HG02623 (cell line): ENCODE data around the gene RNF217.
"Not testable (repeated sequence)": the region's sequence is repeated elsewhere in the genome, so short reads cannot be mapped to it uniquely, and the experiment has no call there.

Experiments used
- ATAC-seq: cut with Tn5 transposase; IDR thresholded peaks from one replicate; pipeline ENCODE4 v1.9.1; 2021; ENCODE audit warnings: moderate library complexity; ENCODE audit not compliant: unreplicated experiment

The RNF217 gene

GRCh38 chr6:124961777-124962638, at the start of gene RNF217:
Gene RNF217, plus strand, starts transcription at chr6:124962437. Its CDS starts 108 bp downstream, at chr6:124962545.
- no peak for ATAC-seq

GRCh38 chr6:124913056-124913455, 49.2 kb upstream of the RNF217 start:
- no peak for ATAC-seq

- no peak for ATAC-seq
These were observed 44.5 kb upstream of the RNF217 start for GRCh38 chr6:124917769-124918168.

- ATAC-seq: not testable (repeated sequence)
These were observed 42.5 kb upstream of the RNF217 start for GRCh38 chr6:124919703-124920102.

- ATAC-seq: no peak
These were observed 37.9 kb upstream of the RNF217 start for GRCh38 chr6:124924333-124924759.

GRCh38 chr6:124926435-124926834, 35.8 kb upstream of the RNF217 start:
- ATAC-seq: no peak

- no peak for ATAC-seq
These were observed 34.4 kb upstream of the RNF217 start for GRCh38 chr6:124927806-124928205.

- ATAC-seq: no peak
These were observed 33.4 kb upstream of the RNF217 start for GRCh38 chr6:124928851-124929250.

- ATAC-seq: no peak
These were observed 24.6 kb upstream of the RNF217 start for GRCh38 chr6:124937645-124938044.

GRCh38 chr6:124941259-124941658, 21.0 kb upstream of the RNF217 start:
- ATAC-seq: no peak

- ATAC-seq: no peak
These were observed 18.6 kb upstream of the RNF217 start for GRCh38 chr6:124943658-124944057.

- no peak for ATAC-seq
These were observed 14.2 kb upstream of the RNF217 start for GRCh38 chr6:124947971-124948451.

- ATAC-seq: no peak
These were observed 12.5 kb upstream of the RNF217 start for GRCh38 chr6:124949706-124950105.

GRCh38 chr6:124953808-124954207, 8.4 kb upstream of the RNF217 start:
- no peak for ATAC-seq

- ATAC-seq: no peak
These were observed 7.0 kb upstream of the RNF217 start for GRCh38 chr6:124955108-124955856.

- no peak for ATAC-seq
These were observed 6.2 kb upstream of the RNF217 start for GRCh38 chr6:124956018-124956417.

- no peak for ATAC-seq
These were observed 4.1 kb upstream of the RNF217 start for GRCh38 chr6:124958149-124958548.

- ATAC-seq: no peak
These were observed 3.4 kb upstream of the RNF217 start for GRCh38 chr6:124958759-124959354.

- ATAC-seq: no peak
These were observed 1.3 kb upstream of the RNF217 start for GRCh38 chr6:124960757-124961463.

- no peak for ATAC-seq
These were observed 817 bp upstream of the RNF217 start for GRCh38 chr6:124961464-124961776.
